Endothelial cell of umbilical vein (primary cell): ENCODE results near the gene RBM27.

Experiments used
- EZH2 ChIP-seq: IDR thresholded peaks from 2 replicates; pipeline ENCODE4 v1.6.1; 2012; ENCODE audit warnings: borderline replicate concordance, low read depth, mild to moderate bottlenecking, moderate library complexity, low read length, inconsistent platforms; ENCODE audit not compliant: severe bottlenecking
- POLR2A ChIP-seq: IDR thresholded peaks from 2 replicates; pipeline ENCODE4 v1.6.1; 2012; ENCODE audit warnings: low read depth, mild to moderate bottlenecking, control low read depth, low read length
- POLR2AphosphoS5 ChIP-seq: IDR thresholded peaks from 2 replicates; pipeline ENCODE4 v1.6.1; 2012; ENCODE audit warnings: low read depth, mild to moderate bottlenecking, control low read depth, low read length, moderate library complexity; ENCODE audit not compliant: insufficient read depth
- TF ChIP-seq, protein P1 (sequence below), 2 donors: IDR thresholded peaks; 1 replicate in 1 of 2; 2 replicates in 1 of 2; pipeline ENCODE4 v1.5.1; 2011; ENCODE audit warnings: low read length in 2 of 2, mild to moderate bottlenecking in 2 of 2, moderate library complexity in 2 of 2, control low read depth in 1 of 2, inconsistent platforms in 1 of 2, low read depth in 1 of 2; ENCODE audit not compliant: insufficient read depth in 1 of 2; ENCODE audit errors: extremely low read depth in 1 of 2

DNA sequence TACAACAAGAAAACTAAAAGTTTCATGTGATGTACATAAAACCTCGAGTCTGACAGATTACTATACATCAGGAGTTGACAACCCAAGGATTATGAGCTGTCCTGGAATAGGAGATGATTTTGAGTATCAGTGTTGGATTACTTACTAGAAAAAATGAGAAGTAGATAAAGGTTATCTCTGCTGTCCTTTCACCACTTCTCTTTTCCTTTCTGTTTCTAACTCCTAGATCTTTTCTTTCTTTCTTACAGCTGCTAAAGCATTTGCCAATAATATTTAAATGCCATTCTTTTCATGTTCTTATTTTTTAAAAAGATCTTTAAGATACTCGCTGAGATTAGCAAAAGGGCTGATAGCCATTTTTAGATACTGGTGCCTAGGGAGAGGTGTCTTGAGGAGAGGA lies 14.8 kb downstream of the RBM27 start:
- TF ChIP-seq, protein P1, sequence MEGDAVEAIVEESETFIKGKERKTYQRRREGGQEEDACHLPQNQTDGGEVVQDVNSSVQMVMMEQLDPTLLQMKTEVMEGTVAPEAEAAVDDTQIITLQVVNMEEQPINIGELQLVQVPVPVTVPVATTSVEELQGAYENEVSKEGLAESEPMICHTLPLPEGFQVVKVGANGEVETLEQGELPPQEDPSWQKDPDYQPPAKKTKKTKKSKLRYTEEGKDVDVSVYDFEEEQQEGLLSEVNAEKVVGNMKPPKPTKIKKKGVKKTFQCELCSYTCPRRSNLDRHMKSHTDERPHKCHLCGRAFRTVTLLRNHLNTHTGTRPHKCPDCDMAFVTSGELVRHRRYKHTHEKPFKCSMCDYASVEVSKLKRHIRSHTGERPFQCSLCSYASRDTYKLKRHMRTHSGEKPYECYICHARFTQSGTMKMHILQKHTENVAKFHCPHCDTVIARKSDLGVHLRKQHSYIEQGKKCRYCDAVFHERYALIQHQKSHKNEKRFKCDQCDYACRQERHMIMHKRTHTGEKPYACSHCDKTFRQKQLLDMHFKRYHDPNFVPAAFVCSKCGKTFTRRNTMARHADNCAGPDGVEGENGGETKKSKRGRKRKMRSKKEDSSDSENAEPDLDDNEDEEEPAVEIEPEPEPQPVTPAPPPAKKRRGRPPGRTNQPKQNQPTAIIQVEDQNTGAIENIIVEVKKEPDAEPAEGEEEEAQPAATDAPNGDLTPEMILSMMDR (IDR thresholded peaks at IDR 0.05; ENCODE audit: extremely low read depth in 1 of 2, insufficient read depth in 1 of 2, low read depth in 1 of 2, low read length in 2 of 2), result no peak
- TF ChIP-seq POLR2AphosphoS5 (no peak), POLR2A (no peak), EZH2 (no peak)
